ENCODE results near the gene FAM228B.
A peak's percentile ranks its signal among the peaks of the same experiment; 100 is the strongest.

FAM228B gene

DNA sequence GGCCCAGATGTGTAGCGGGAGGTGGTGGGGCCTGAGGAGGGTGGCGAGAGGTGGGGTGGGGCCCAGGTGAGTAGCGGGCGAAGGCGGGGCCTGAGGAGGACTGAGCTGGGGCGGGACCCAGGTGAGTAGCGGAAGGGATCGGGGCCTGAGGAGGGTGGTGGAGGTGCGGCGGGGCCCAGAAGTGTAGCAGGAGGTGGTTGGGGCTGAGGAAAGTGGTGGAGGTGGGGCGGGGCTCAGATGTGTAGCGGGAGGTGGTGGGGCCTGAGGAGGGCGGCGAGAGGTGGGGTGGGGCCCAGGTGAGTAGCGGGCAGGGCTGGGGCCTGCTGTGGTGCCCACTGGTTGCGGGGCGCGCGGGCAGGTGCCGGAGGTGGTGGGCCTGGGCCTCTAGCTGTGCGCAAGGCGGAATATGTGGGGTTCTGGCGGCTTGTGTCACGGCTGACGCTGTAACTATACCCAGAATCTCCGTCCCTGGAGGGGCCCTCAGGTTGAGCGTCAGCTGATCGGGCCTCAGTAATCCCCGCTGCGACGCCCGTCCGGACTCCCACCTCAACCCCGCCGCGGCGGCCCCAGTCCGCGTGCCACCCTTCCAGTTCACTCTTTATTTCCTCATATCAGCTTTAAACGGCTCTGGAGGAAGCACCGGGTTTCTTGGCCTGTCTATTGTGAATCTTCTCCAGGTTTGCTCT is 46.3 kb upstream of the FAM228B start:
- POLR2A ChIA-PET, result interaction anchor here (0.8 to 2.4 kb wide), 10 partner anchors 11 to 284 kb away, joined by 3 to 27 read pairs (median 7); partner anchors contain the start of genes ATAD2B, FAM228B, FKBP1B and ITSN2
- TF ChIP-seq NFRKB (IDR thresholded peaks at IDR 0.05) (no peak), BHLHE40 (IDR thresholded peaks at IDR 0.05; ENCODE audit: borderline replicate concordance) (no peak), SP1 (IDR thresholded peaks at IDR 0.05) (no peak), L3MBTL2 (conservative IDR thresholded peaks at IDR 0.05) (peak; percentile 41), ZNF384 (IDR thresholded peaks at IDR 0.05) (no peak), SUZ12 (IDR thresholded peaks at IDR 0.05) (no peak), ELF4 (IDR thresholded peaks at IDR 0.05) (no peak)
- peak; percentile 7 for DNase-seq (ENCODE audit: extremely low spot score)
- CTCF ChIA-PET, result no interaction called here

DNA sequence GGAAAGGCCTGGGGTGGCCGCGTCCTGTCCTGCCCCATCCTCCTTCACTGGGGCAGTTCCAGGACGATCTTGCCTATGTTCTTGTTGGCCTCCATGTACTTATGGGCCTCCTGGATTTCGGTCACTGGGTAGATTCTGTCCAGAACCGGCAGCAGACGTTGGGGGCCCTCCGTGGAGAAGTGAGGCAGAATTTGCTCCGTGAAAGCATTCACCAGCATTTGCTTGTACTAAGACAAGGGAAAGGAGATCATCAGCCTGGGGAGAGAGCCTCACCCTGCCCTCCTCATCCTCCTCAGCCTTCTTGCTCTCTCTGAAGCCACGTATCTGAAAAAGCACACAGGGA is 45.8 kb upstream of the FAM228B start:
- ChIA-PET POLR2A (interaction anchor here (2.2 to 2.4 kb wide), 2 partner anchors 30 to 151 kb away, joined by 20 to 27 read pairs; partner anchors contain the start of genes ATAD2B and WDCP), CTCF (no interaction called here)
- TF ChIP-seq NFRKB (IDR thresholded peaks at IDR 0.05) (no peak), FOXM1 (IDR thresholded peaks at IDR 0.05; ENCODE audit: borderline replicate concordance) (no peak), ARNT (IDR thresholded peaks at IDR 0.05) (no peak), LEF1 (IDR thresholded peaks at IDR 0.05; ENCODE audit: borderline replicate concordance) (no peak), ELF4 (IDR thresholded peaks at IDR 0.05) (no peak), ZNF384 (IDR thresholded peaks at IDR 0.05) (no peak), L3MBTL2 (conservative IDR thresholded peaks at IDR 0.05) (no peak), BHLHE40 (IDR thresholded peaks at IDR 0.05; ENCODE audit: borderline replicate concordance) (no peak), SP1 (IDR thresholded peaks at IDR 0.05) (no peak), FOXK2 (IDR thresholded peaks at IDR 0.05) (no peak), HDGF (IDR thresholded peaks at IDR 0.05; ENCODE audit: borderline replicate concordance) (no peak), CTBP1 (IDR thresholded peaks at IDR 0.05; ENCODE audit: borderline replicate concordance) (no peak), FOXA1 (IDR thresholded peaks at IDR 0.05) (no peak), SUZ12 (IDR thresholded peaks at IDR 0.05) (no peak), TARDBP (IDR thresholded peaks at IDR 0.05) (no peak)
- TF ChIP-seq, protein P1, sequence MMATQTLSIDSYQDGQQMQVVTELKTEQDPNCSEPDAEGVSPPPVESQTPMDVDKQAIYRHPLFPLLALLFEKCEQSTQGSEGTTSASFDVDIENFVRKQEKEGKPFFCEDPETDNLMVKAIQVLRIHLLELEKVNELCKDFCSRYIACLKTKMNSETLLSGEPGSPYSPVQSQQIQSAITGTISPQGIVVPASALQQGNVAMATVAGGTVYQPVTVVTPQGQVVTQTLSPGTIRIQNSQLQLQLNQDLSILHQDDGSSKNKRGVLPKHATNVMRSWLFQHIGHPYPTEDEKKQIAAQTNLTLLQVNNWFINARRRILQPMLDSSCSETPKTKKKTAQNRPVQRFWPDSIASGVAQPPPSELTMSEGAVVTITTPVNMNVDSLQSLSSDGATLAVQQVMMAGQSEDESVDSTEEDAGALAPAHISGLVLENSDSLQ (IDR thresholded peaks at IDR 0.05), result no peak
- no peak for DNase-seq (ENCODE audit: extremely low spot score)

DNA sequence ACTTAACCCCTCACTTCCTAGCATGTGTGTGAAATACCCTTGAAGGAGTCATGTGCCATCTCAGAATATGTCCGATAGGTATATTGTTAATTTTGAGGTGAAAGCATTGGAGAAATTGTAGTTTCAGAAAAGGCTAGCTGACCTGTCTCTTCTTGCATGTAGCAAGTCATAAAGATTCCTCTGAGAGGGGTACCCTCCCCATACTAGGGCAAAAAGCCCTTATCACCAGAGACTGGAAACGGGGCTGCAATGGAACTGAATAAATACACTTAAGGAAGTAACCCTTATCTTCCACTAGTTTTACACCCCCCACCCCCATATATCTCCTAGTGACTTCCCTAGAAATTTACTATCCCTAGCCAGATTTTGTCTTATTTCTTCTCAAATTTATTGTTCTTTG is 45.4 kb upstream of the FAM228B start:
- TF ChIP-seq ELF4 (IDR thresholded peaks at IDR 0.05) (no peak), HDGF (IDR thresholded peaks at IDR 0.05; ENCODE audit: borderline replicate concordance) (no peak), LEF1 (IDR thresholded peaks at IDR 0.05; ENCODE audit: borderline replicate concordance) (no peak), ARNT (IDR thresholded peaks at IDR 0.05) (no peak), CTBP1 (IDR thresholded peaks at IDR 0.05; ENCODE audit: borderline replicate concordance) (no peak), NFRKB (IDR thresholded peaks at IDR 0.05) (no peak), SP1 (IDR thresholded peaks at IDR 0.05) (no peak), SUZ12 (IDR thresholded peaks at IDR 0.05) (no peak), BHLHE40 (IDR thresholded peaks at IDR 0.05; ENCODE audit: borderline replicate concordance) (no peak), ZNF384 (IDR thresholded peaks at IDR 0.05) (no peak), FOXM1 (IDR thresholded peaks at IDR 0.05; ENCODE audit: borderline replicate concordance) (no peak), FOXK2 (IDR thresholded peaks at IDR 0.05) (no peak), L3MBTL2 (conservative IDR thresholded peaks at IDR 0.05) (no peak)
- TF ChIP-seq, protein P1 (IDR thresholded peaks at IDR 0.05), result no peak
- DNase-seq (ENCODE audit: extremely low spot score), result no peak
- CTCF ChIA-PET, result no interaction called here
- POLR2A ChIA-PET, result interaction anchor here (2.2 kb wide), 1 partner anchor 151 kb away, joined by 20 read pairs; the partner anchor contains the start of gene ATAD2B

DNA sequence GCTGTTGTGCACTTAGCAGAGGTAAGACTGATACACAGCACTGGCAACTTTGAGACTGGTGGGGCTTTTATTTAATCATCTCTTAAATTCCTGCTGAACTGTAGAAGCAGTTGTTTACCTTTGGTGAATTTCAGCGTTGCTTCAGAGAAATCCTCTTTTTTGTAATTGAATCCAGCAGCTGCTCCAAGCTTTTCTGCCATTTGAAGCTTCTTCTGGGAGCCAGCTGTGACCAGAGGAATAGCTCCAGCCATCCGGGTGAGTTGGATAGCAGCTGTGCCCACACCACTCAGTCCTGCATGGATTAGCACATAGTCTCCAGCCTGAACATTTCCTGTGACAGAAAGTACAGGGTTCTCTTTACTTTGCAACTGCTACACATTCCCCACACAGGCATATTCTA is 42.6 kb upstream of the FAM228B start:
- TF ChIP-seq TARDBP (IDR thresholded peaks at IDR 0.05) (no peak), L3MBTL2 (conservative IDR thresholded peaks at IDR 0.05) (no peak), ELF4 (IDR thresholded peaks at IDR 0.05) (no peak), SP1 (IDR thresholded peaks at IDR 0.05) (no peak), BHLHE40 (IDR thresholded peaks at IDR 0.05; ENCODE audit: borderline replicate concordance) (no peak), ARNT (IDR thresholded peaks at IDR 0.05) (no peak), LEF1 (IDR thresholded peaks at IDR 0.05; ENCODE audit: borderline replicate concordance) (no peak), FOXK2 (IDR thresholded peaks at IDR 0.05) (no peak), ZNF384 (IDR thresholded peaks at IDR 0.05) (no peak), FOXA1 (IDR thresholded peaks at IDR 0.05) (no peak)
- TF ChIP-seq, protein P1 (IDR thresholded peaks at IDR 0.05), result no peak
- CTCF ChIA-PET, result interaction anchor here (0.8 kb wide), 1 partner anchor 156 kb away, joined by 3 read pairs; no protein-coding TSS in a partner anchor
- POLR2A ChIA-PET, result interaction anchor here (1.1 to 1.2 kb wide), 2 partner anchors 34 to 154 kb away, joined by 4 to 5 read pairs; partner anchors contain the start of genes ATAD2B and WDCP
- no peak for DNase-seq (ENCODE audit: extremely low spot score)

DNA sequence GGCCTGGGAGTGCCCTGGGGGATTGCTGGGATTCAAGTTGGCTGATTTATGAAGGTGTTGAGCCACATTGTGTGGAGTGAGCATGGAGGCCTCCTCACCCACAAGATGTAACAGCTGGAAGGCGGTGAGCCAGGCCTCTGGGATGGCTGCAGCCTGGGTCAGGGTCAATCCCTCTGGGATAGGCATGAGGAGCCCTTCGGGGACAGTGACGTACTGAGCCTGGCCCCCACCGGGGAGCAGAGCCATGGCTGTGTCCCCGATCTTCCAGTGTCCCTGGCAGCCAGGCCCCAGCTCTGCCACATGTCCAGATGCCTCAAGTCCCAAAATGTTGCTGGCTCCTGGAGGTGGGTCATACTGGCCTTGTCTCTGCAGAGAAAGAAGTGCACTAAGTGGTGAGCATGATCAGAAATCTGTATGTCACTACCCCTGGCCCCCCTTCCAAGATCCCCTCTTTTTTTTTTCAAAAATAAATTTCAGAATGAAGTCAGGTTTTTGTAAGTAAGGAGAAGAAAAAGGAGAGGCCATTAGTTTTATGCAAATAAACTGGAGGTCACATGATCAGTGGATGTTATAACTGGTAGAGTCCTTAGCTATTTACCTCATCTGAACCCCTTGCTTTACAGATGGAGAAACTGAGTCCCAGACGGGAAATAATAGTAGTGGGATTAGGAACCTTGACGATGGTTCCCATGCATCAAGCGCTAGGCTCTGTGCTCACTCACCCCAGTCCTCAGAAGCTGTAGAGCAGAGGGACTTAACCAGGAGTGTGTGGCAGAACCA is 40.3 kb upstream of the FAM228B start:
- TF ChIP-seq ELF4 (IDR thresholded peaks at IDR 0.05) (no peak), FOXA1 (IDR thresholded peaks at IDR 0.05) (no peak), FOXM1 (IDR thresholded peaks at IDR 0.05; ENCODE audit: borderline replicate concordance) (no peak), LEF1 (IDR thresholded peaks at IDR 0.05; ENCODE audit: borderline replicate concordance) (no peak)
- no peak for DNase-seq (ENCODE audit: extremely low spot score)
- CTCF ChIA-PET, result interaction anchor here (0.8 to 2.2 kb wide), 2 partner anchors 10 to 158 kb away, joined by 3 to 11 read pairs; no protein-coding TSS in a partner anchor
- POLR2A ChIA-PET, result interaction anchor here (0.6 to 2.5 kb wide), 8 partner anchors 34 to 258 kb away, joined by 3 to 26 read pairs (median 6); partner anchors contain the start of genes ATAD2B, FAM228B, FKBP1B and PFN4

All from HEK293T (cell line).